ENCODE measurements around the gene CLDN34.

DNA sequence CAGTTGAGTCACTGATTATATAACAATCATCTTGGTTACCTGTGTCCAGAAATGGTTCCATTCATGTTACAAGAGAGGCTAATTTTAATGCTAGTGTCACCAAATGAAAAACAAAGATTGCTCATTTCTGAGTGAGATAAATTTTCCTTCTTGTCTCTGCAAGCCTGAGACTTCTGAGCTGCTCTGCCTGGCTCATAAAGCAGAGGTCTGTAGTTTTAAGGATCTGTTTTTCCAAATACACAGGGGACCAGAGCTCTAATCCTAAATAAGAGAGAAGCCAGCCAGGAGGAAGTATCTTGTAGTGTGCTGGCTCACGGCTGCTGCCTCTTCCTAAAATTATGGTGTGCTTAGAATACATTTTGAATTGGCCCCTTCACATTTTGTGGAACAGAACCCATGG lies 42.6 kb downstream of the CLDN34 start:
- TF ChIP-seq, protein P1, sequence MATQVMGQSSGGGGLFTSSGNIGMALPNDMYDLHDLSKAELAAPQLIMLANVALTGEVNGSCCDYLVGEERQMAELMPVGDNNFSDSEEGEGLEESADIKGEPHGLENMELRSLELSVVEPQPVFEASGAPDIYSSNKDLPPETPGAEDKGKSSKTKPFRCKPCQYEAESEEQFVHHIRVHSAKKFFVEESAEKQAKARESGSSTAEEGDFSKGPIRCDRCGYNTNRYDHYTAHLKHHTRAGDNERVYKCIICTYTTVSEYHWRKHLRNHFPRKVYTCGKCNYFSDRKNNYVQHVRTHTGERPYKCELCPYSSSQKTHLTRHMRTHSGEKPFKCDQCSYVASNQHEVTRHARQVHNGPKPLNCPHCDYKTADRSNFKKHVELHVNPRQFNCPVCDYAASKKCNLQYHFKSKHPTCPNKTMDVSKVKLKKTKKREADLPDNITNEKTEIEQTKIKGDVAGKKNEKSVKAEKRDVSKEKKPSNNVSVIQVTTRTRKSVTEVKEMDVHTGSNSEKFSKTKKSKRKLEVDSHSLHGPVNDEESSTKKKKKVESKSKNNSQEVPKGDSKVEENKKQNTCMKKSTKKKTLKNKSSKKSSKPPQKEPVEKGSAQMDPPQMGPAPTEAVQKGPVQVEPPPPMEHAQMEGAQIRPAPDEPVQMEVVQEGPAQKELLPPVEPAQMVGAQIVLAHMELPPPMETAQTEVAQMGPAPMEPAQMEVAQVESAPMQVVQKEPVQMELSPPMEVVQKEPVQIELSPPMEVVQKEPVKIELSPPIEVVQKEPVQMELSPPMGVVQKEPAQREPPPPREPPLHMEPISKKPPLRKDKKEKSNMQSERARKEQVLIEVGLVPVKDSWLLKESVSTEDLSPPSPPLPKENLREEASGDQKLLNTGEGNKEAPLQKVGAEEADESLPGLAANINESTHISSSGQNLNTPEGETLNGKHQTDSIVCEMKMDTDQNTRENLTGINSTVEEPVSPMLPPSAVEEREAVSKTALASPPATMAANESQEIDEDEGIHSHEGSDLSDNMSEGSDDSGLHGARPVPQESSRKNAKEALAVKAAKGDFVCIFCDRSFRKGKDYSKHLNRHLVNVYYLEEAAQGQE (IDR thresholded peaks at IDR 0.05; ENCODE audit: low read depth), result no peak
- TF ChIP-seq EP300 (IDR thresholded peaks at IDR 0.05; ENCODE audit: borderline replicate concordance), result no peak
- TF ChIP-seq RAD21 (IDR thresholded peaks at IDR 0.05; ENCODE audit: low read depth), result no peak
- no peak for TF ChIP-seq YY1 (IDR thresholded peaks at IDR 0.05; ENCODE audit: low read depth)
- no peak for TF ChIP-seq NFIC (IDR thresholded peaks at IDR 0.05)
- no peak for TF ChIP-seq EGR1 (IDR thresholded peaks at IDR 0.05)
- no peak for TF ChIP-seq TCF12 (IDR thresholded peaks at IDR 0.05; ENCODE audit: low read depth)
- no peak for TF ChIP-seq TAF1 (IDR thresholded peaks at IDR 0.05; ENCODE audit: low read depth)
- TF ChIP-seq, protein P2, sequence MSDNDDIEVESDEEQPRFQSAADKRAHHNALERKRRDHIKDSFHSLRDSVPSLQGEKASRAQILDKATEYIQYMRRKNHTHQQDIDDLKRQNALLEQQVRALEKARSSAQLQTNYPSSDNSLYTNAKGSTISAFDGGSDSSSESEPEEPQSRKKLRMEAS (IDR thresholded peaks at IDR 0.05), result no peak
